ENCODE measurements around the gene RPSA.
"Not testable (repeated sequence)": the region's sequence is repeated elsewhere in the genome, so short reads cannot be mapped to it uniquely, and the experiment has no call there.

RPSA gene

GRCh38 chr3:39390181-39390580, 16.3 kb upstream of the RPSA start:
- no peak for DNase-seq

- DNase-seq = no peak
Observed at GRCh38 chr3:39396690-39397089, 9.8 kb upstream of the RPSA start.

GRCh38 chr3:39398700-39399099, 7.8 kb upstream of the RPSA start:
- DNase-seq = no peak

- no peak for DNase-seq
Observed at GRCh38 chr3:39401983-39402382, 4.5 kb upstream of the RPSA start.

GRCh38 chr3:39404943-39405686, 1.4 kb upstream of the RPSA start:
- no peak for DNase-seq

GRCh38 chr3:39405687-39406367, 693 bp upstream of the RPSA start:
- no peak for DNase-seq

GRCh38 chr3:39407259-39407629, 724 bp downstream of the RPSA start:
- DNase-seq = no peak

- no peak for DNase-seq
Observed at GRCh38 chr3:39407773-39408492, 1.4 kb downstream of the RPSA start.

GRCh38 chr3:39408493-39409372, 2.2 kb downstream of the RPSA start:
- no peak for DNase-seq

GRCh38 chr3:39409514-39410136, 3.1 kb downstream of the RPSA start:
- DNase-seq = no peak

GRCh38 chr3:39410893-39411292, 4.4 kb downstream of the RPSA start:
- DNase-seq = no peak

GRCh38 chr3:39412668-39413260, 6.2 kb downstream of the RPSA start:
- no peak for DNase-seq

GRCh38 chr3:39413691-39414420, 7.3 kb downstream of the RPSA start:
- no peak for DNase-seq

- DNase-seq = no peak
Observed at GRCh38 chr3:39414421-39414907, 7.9 kb downstream of the RPSA start.

- not testable (repeated sequence) for DNase-seq
Observed at GRCh38 chr3:39415302-39415701, 8.8 kb downstream of the RPSA start.

- DNase-seq = no peak
Observed at GRCh38 chr3:39415983-39416382, 9.5 kb downstream of the RPSA start.

GRCh38 chr3:39416998-39417397, 10.5 kb downstream of the RPSA start:
- DNase-seq = not testable (repeated sequence)

- DNase-seq = not testable (repeated sequence)
Observed at GRCh38 chr3:39418556-39419225, 12.2 kb downstream of the RPSA start.

GRCh38 chr3:39419742-39420315, 13.3 kb downstream of the RPSA start:
- no peak for DNase-seq

- no peak for DNase-seq
Observed at GRCh38 chr3:39420543-39420942, 14.0 kb downstream of the RPSA start.

Measured in NCI-H446 (cell line).